Measurements from ENCODE around the gene BEST2. TPM values are rescaled to one million over a fixed set of nuclear protein-coding genes. Genes with fewer than 3 reads are reported as not detected.

The BEST2 gene
- polyA plus RNA-seq, 1 donor from 2014 or later: not detected

GRCh38 chr19:12786952-12787351 lies 35.4 kb downstream of the BEST2 start:
- Histone ChIP-seq H3K79me2 (replicated peaks; ENCODE audit: insufficient read depth, low read length) (no peaks in the 10 kb centered on the region), H3K9me2 (ENCODE audit: insufficient read depth, low read length) (no peaks in the 10 kb centered on the region), H3F3A (ENCODE audit: insufficient read depth, low read length, poor library complexity, severe bottlenecking) (no peaks in the 10 kb centered on the region), H3K4me2 (ENCODE audit: low read length) (no peak overlapping the region), H3K27ac (ENCODE audit: low read length) (no peak overlapping the region), H3K9ac (ENCODE audit: low read length) (no peak overlapping the region), H4K20me1 (ENCODE audit: insufficient read depth) (no peaks in the 10 kb centered on the region), H3K36me3 (ENCODE audit: insufficient read depth, low read length) (no peaks in the 10 kb centered on the region), H3K9me3 (ENCODE audit: low read length) (no peaks in the 10 kb centered on the region), H2AFZ (ENCODE audit: low read depth, low read length) (no peak overlapping the region), H3K4me3 (ENCODE audit: low read length) (no peak overlapping the region), H3K27me3 (ENCODE audit: insufficient read depth, low read depth, low read length) (peaks cover 17% of the 10 kb centered on the region)
- TF ChIP-seq EP300 (conservative IDR thresholded peaks at IDR 0.05; ENCODE audit: poor library complexity, severe bottlenecking) (no peak), RAD21 (conservative IDR thresholded peaks at IDR 0.05) (no peak), MXI1 (conservative IDR thresholded peaks at IDR 0.05; ENCODE audit: poor library complexity, severe bottlenecking) (no peak), POLR2AphosphoS5 (IDR thresholded peaks at IDR 0.05) (no peak), EZH2 (IDR thresholded peaks at IDR 0.05; ENCODE audit: borderline replicate concordance, insufficient read depth, low read length, poor library complexity, severe bottlenecking) (no peak), SMC3 (conservative IDR thresholded peaks at IDR 0.05; ENCODE audit: poor library complexity) (no peak), TAF1 (IDR thresholded peaks at IDR 0.05; ENCODE audit: low read depth) (no peak), REST (IDR thresholded peaks at IDR 0.05; ENCODE audit: borderline replicate concordance) (no peak), CTCF (IDR thresholded peaks at IDR 0.05; ENCODE audit: poor library complexity, severe bottlenecking) (no peak)

- no peak overlapping the region for H3K4me2 ChIP-seq (ENCODE audit: low read length)
- H4K20me1 ChIP-seq (ENCODE audit: insufficient read depth): no peaks in the 10 kb centered on the region
- H3K9me2 ChIP-seq (ENCODE audit: insufficient read depth, low read length): no peaks in the 10 kb centered on the region
- H3K27ac ChIP-seq (ENCODE audit: low read length): no peak overlapping the region
- H3K9me3 ChIP-seq (ENCODE audit: low read length): no peaks in the 10 kb centered on the region
- no peak overlapping the region for H2AFZ ChIP-seq (ENCODE audit: low read depth, low read length)
- no peak overlapping the region for H3K9ac ChIP-seq (ENCODE audit: low read length)
- no peaks in the 10 kb centered on the region for H3K36me3 ChIP-seq (ENCODE audit: insufficient read depth, low read length)
- no peaks in the 10 kb centered on the region for H3K79me2 ChIP-seq (replicated peaks; ENCODE audit: insufficient read depth, low read length)
- no peaks in the 10 kb centered on the region for H3F3A ChIP-seq (ENCODE audit: insufficient read depth, low read length, poor library complexity, severe bottlenecking)
- H3K4me3 ChIP-seq (ENCODE audit: low read length): no peak overlapping the region
- peaks cover 22% of the 10 kb centered on the region for H3K27me3 ChIP-seq (ENCODE audit: insufficient read depth, low read depth, low read length)
- no peak for TF ChIP-seq TAF1 (IDR thresholded peaks at IDR 0.05; ENCODE audit: low read depth)
- no peak for TF ChIP-seq CTCF (IDR thresholded peaks at IDR 0.05; ENCODE audit: poor library complexity, severe bottlenecking)
- no peak for TF ChIP-seq REST (IDR thresholded peaks at IDR 0.05; ENCODE audit: borderline replicate concordance)
Measured at GRCh38 chr19:12787458-12787857, 35.9 kb downstream of the BEST2 start.

Data from neural cell (in vitro differentiated cells).